Fibroblast of lung (primary cell): Measurements from ENCODE around the gene KRTAP4-9. TPM values are rescaled to one million over a fixed set of nuclear protein-coding genes. Genes with fewer than 3 reads are reported as not detected.
"Not testable (repeated sequence)": the region's sequence is repeated elsewhere in the genome, so short reads cannot be mapped to it uniquely, and the experiment has no call there.

ENCODE experiments used
- DNase-seq, 2 donors: peaks; one replicate each; pipeline versions ENCODE4 v3.0.0 to v3.0.0-alpha.2; 2010; ENCODE audit warnings: low read depth in 2 of 2
- H2AFZ ChIP-seq: 2 replicates; pipeline ENCODE4 v1.5.1; 2012; ENCODE audit warnings: low read length, control low read depth, inconsistent platforms
- H3K27ac ChIP-seq: 2 replicates; pipeline ENCODE4 v1.5.1; 2011; ENCODE audit warnings: low read length, control low read depth; ENCODE audit not compliant: insufficient read depth
- H3K27me3 ChIP-seq: 2 replicates; pipeline ENCODE4 v1.5.1; 2011; ENCODE audit warnings: mild to moderate bottlenecking, low read length; ENCODE audit not compliant: control insufficient read depth, insufficient read depth
- H3K36me3 ChIP-seq: 2 replicates; pipeline ENCODE4 v1.5.1; 2011; ENCODE audit warnings: low read length; ENCODE audit not compliant: control insufficient read depth, insufficient read depth
- H3K4me1 ChIP-seq: 2 replicates; pipeline ENCODE4 v1.5.1; 2011; ENCODE audit warnings: low read length; ENCODE audit not compliant: control insufficient read depth, insufficient read depth; ENCODE audit errors: extremely low read depth
- H3K4me2 ChIP-seq: 2 replicates; pipeline ENCODE4 v1.5.1; 2011; ENCODE audit warnings: low read length, control low read depth; ENCODE audit not compliant: insufficient read depth; ENCODE audit errors: extremely low read depth
- H3K4me3 ChIP-seq, 4 experiments: fragments of 200-600 bp in 1 of 4; sonication (generic) in 1 of 4; replicated peaks in 1 of 4; 2 replicates each; pipeline ENCODE4 v1.5.1; 2011 to 2016; ENCODE audit warnings: low read length in 4 of 4, low read depth in 3 of 4, mild to moderate bottlenecking in 3 of 4, control low read depth in 2 of 4, inconsistent platforms in 1 of 4, mixed read lengths in 1 of 4; ENCODE audit not compliant: insufficient read depth in 1 of 4; ENCODE audit errors: control extremely low read depth in 1 of 4
- H3K79me2 ChIP-seq: 2 replicates; pipeline ENCODE4 v1.5.1; 2012; ENCODE audit warnings: mild to moderate bottlenecking, low read length, inconsistent platforms; ENCODE audit not compliant: control insufficient read depth, insufficient read depth
- H3K9ac ChIP-seq: 2 replicates; pipeline ENCODE4 v1.5.1; 2011; ENCODE audit warnings: mild to moderate bottlenecking, low read length, control low read depth; ENCODE audit not compliant: insufficient read depth
- H3K9me3 ChIP-seq: 2 replicates; pipeline ENCODE4 v1.5.1; 2012; ENCODE audit warnings: low read depth, low read length; ENCODE audit not compliant: control insufficient read depth, insufficient read depth
- H4K20me1 ChIP-seq: 2 replicates; pipeline ENCODE4 v1.5.1; 2011; ENCODE audit warnings: low read length; ENCODE audit not compliant: control insufficient read depth, insufficient read depth; ENCODE audit errors: extremely low read depth
- CTCF ChIP-seq, 2 donors: IDR thresholded peaks in 1 of 2; conservative IDR thresholded peaks in 1 of 2; 1 replicate in 1 of 2; 2 replicates in 1 of 2; pipeline ENCODE4 v1.5.1; 2011 to 2012; ENCODE audit warnings: low read length in 2 of 2, control low read depth in 1 of 2, inconsistent platforms in 1 of 2, low read depth in 1 of 2, mild to moderate bottlenecking in 1 of 2
- EZH2 ChIP-seq: IDR thresholded peaks from 2 replicates; pipeline ENCODE4 v1.5.1; 2012; ENCODE audit warnings: low read length, control low read depth, mild to moderate bottlenecking; ENCODE audit errors: missing control alignments
- polyA plus RNA-seq, 2 donors: library from polyadenylated mRNA; depleted of rRNA in 1 of 2; stranded (reverse) in 1 of 2; unstranded in 1 of 2; fragments of >200 nt; gene quantifications; 2 replicates each; pipeline ENCODE4 v1.2.1, GENCODE V29; 2011 to 2012; ENCODE audit warnings: missing spikeins in 1 of 2
- total RNA-seq: library from RNA; depleted of rRNA; stranded (reverse); fragments of >200 nt; gene quantifications from 2 replicates; pipeline ENCODE4 v1.2.1, GENCODE V29; 2014

KRTAP4-9 gene
- total and polyA plus RNA-seq, 2 donors (not counting 1 experiment from before 2014, with no cell fraction given) = not detected

GRCh38 chr17:41145261-41145660 is 40.1 kb downstream of the KRTAP4-9 start:
- H3K27me3 ChIP-seq = no peaks in the 10 kb centered on the region
- no peak overlapping the region for H3K9ac ChIP-seq
- no peaks in the 10 kb centered on the region for H3K4me1 ChIP-seq
- no peaks in the 10 kb centered on the region for H3K79me2 ChIP-seq
- no peak for DNase-seq
- H3K4me3 ChIP-seq = no peak overlapping the region
- TF ChIP-seq CTCF (conservative IDR thresholded peaks at IDR 0.05 in 1 of 2, IDR thresholded peaks at IDR 0.05 in 1 of 2; ENCODE audit: low read depth in 1 of 2, low read length in 2 of 2) = no peak
- no peak for TF ChIP-seq EZH2
- H3K36me3 ChIP-seq = no peaks in the 10 kb centered on the region
- no peak overlapping the region for H3K27ac ChIP-seq
- H2AFZ ChIP-seq = no peak overlapping the region
- H3K4me2 ChIP-seq = no peak overlapping the region
- no peaks in the 10 kb centered on the region for H3K9me3 ChIP-seq
- no peaks in the 10 kb centered on the region for H4K20me1 ChIP-seq

- Histone ChIP-seq H3K4me2 (no peak overlapping the region), H3K36me3 (no peaks in the 10 kb centered on the region), H4K20me1 (no peaks in the 10 kb centered on the region), H3K4me1 (no peaks in the 10 kb centered on the region), H3K27me3 (no peaks in the 10 kb centered on the region), H3K9me3 (no peaks in the 10 kb centered on the region), H3K79me2 (no peaks in the 10 kb centered on the region), H2AFZ (no peak overlapping the region), H3K9ac (no peak overlapping the region), H3K4me3 (no peak overlapping the region), H3K27ac (no peak overlapping the region)
- no peak for DNase-seq
- no peak for TF ChIP-seq EZH2
These were observed 42.5 kb downstream of the KRTAP4-9 start for GRCh38 chr17:41147531-41148204.

- H3K9ac ChIP-seq, DNase-seq: not testable (repeated sequence)
These were observed 43.9 kb downstream of the KRTAP4-9 start for GRCh38 chr17:41148971-41149651.

GRCh38 chr17:41149652-41149985 is 44.4 kb downstream of the KRTAP4-9 start, which contains the start of gene KRTAP4-5:
TSS of gene KRTAP4-5 (minus strand) at chr17:41149825. CDS start at chr17:41149767, 58 bp downstream.
- no peak within 1 kb of the TSS for H2AFZ ChIP-seq
- TF ChIP-seq CTCF (conservative IDR thresholded peaks at IDR 0.05 in 1 of 2, IDR thresholded peaks at IDR 0.05 in 1 of 2; ENCODE audit: low read depth in 1 of 2, low read length in 2 of 2) = no peak
- no peaks in the 10 kb centered on the region for H3K36me3 ChIP-seq
- H3K79me2 ChIP-seq = no peaks in the 10 kb centered on the region
- no peaks in the 10 kb centered on the region for H3K27me3 ChIP-seq
- H3K4me3 ChIP-seq = no peak within 1 kb of the TSS
- H3K9ac ChIP-seq = no peak within 1 kb of the TSS
- no peaks in the 10 kb centered on the region for H3K9me3 ChIP-seq
- H3K4me1 ChIP-seq = no peaks in the 10 kb centered on the region
- no peaks in the 10 kb centered on the region for H4K20me1 ChIP-seq
- H3K27ac ChIP-seq = no peak within 1 kb of the TSS
- H3K4me2 ChIP-seq = no peak within 1 kb of the TSS
- DNase-seq = no peak

More at GRCh38 chr17:41148971-41149651, 43.9 kb downstream of the KRTAP4-9 start:
- H2AFZ ChIP-seq, H4K20me1 ChIP-seq, H3K4me1 ChIP-seq, H3K27me3 ChIP-seq, H3K27ac ChIP-seq, H3K36me3 ChIP-seq, H3K4me3 ChIP-seq, H3K9me3 ChIP-seq, H3K79me2 ChIP-seq, H3K4me2 ChIP-seq: not testable (repeated sequence)
